Thyroid gland (tissue), 4 donors: ENCODE results near the gene PPIF.

ENCODE experiments used
- POLR2A ChIP-seq, 2 donors: fragments of 450-650 bp; IDR thresholded peaks; one replicate each; pipeline ENCODE4 v1.6.1; 2017; ENCODE audit warnings: antibody characterized with exemption in 2 of 2, mild to moderate bottlenecking in 2 of 2, moderate library complexity in 1 of 2
- TF ChIP-seq, protein P1 (sequence below), 6 experiments: fragments of 200-600 bp in 3 of 6; fragments of 450-650 bp in 3 of 6; sonication (generic) in 3 of 6; IDR thresholded peaks; one replicate each; pipeline ENCODE4 v1.5.1; 2016 to 2019; ENCODE audit warnings: antibody characterized with exemption in 6 of 6, mild to moderate bottlenecking in 2 of 6, inconsistent platforms in 1 of 6, moderate library complexity in 1 of 6

GRCh38 chr10:79397051-79397450 lies 49.8 kb downstream of the PPIF start:
- TF ChIP-seq, protein P1, sequence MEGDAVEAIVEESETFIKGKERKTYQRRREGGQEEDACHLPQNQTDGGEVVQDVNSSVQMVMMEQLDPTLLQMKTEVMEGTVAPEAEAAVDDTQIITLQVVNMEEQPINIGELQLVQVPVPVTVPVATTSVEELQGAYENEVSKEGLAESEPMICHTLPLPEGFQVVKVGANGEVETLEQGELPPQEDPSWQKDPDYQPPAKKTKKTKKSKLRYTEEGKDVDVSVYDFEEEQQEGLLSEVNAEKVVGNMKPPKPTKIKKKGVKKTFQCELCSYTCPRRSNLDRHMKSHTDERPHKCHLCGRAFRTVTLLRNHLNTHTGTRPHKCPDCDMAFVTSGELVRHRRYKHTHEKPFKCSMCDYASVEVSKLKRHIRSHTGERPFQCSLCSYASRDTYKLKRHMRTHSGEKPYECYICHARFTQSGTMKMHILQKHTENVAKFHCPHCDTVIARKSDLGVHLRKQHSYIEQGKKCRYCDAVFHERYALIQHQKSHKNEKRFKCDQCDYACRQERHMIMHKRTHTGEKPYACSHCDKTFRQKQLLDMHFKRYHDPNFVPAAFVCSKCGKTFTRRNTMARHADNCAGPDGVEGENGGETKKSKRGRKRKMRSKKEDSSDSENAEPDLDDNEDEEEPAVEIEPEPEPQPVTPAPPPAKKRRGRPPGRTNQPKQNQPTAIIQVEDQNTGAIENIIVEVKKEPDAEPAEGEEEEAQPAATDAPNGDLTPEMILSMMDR (IDR thresholded peaks at IDR 0.05): no peak
- TF ChIP-seq POLR2A (IDR thresholded peaks at IDR 0.05): no peak
